Endothelial cell of umbilical vein (primary cell): ENCODE results near the gene FMO2. TPM values are rescaled to one million over a fixed set of nuclear protein-coding genes. Genes with fewer than 3 reads are reported as not detected.

ENCODE experiments used
- BruUV-seq: library from RNA; stranded (reverse); fragments of 400-500 nt; replicated peaks from 2 replicates; lab custom pipeline; 2021; lab: Mats Ljungman, UMichigan
- CTCF ChIA-PET: fragments of 300-600, 350-600 bp; sonication (Branson Sonifier 250); formaldehyde crosslinking; loops from one replicate; lab custom pipeline; 2021; ENCODE audit warnings: antibody characterized with exemption, inconsistent platforms; lab: Charles Lee
- POLR2A ChIA-PET: fragments of 300-600, 350-600 bp; sonication (Branson Sonifier 250); formaldehyde crosslinking; loops from one replicate; lab custom pipeline; 2021; ENCODE audit warnings: antibody characterized with exemption, inconsistent platforms; lab: Charles Lee
- DNase-seq: peaks from one replicate; pipeline ENCODE4 v3.0.0-alpha.2; 2011; ENCODE audit warnings: low read depth, low spot score
- FAIRE-seq: peaks from 2 replicates; lab custom pipeline; 2011; peaks lifted over from hg19 to GRCh38; lab: Jason Lieb, UNC
- H2AFZ ChIP-seq: 2 replicates; pipeline ENCODE4 v1.6.0; 2012; ENCODE audit warnings: low read depth, low read length, control low read depth, inconsistent platforms
- H3K27ac ChIP-seq: 2 replicates; pipeline ENCODE4 v1.5.1; 2011; ENCODE audit warnings: low read depth, mild to moderate bottlenecking, control low read depth, low read length, moderate library complexity; ENCODE audit not compliant: insufficient read depth
- H3K27me3 ChIP-seq, 2 experiments: 2 replicates each; pipeline versions ENCODE4 v1.6.0 to v1.6.1; 2011; ENCODE audit warnings: low read length in 2 of 2, mixed read lengths in 1 of 2; ENCODE audit not compliant: control insufficient read depth in 2 of 2, insufficient read depth in 2 of 2
- H3K36me3 ChIP-seq, 2 experiments: 2 replicates in 1 of 2; 3 replicates in 1 of 2; pipeline ENCODE4 v1.5.1; 2011; ENCODE audit warnings: low read length in 2 of 2, mild to moderate bottlenecking in 1 of 2, moderate library complexity in 1 of 2; ENCODE audit not compliant: control insufficient read depth in 2 of 2, insufficient read depth in 2 of 2; ENCODE audit errors: extremely low read depth in 1 of 2
- H3K4me1 ChIP-seq: 3 replicates; pipeline ENCODE4 v1.5.1; 2011; ENCODE audit warnings: mild to moderate bottlenecking, low read length; ENCODE audit not compliant: control insufficient read depth, insufficient read depth; ENCODE audit errors: extremely low read depth
- H3K4me2 ChIP-seq: 2 replicates; pipeline ENCODE4 v1.6.1; 2011; ENCODE audit warnings: low read length, control low read depth, mixed read lengths; ENCODE audit not compliant: insufficient read depth
- H3K4me3 ChIP-seq, 3 experiments: fragments of 200-600 bp in 1 of 3; sonication (generic), shearing (Covaris generic) in 1 of 3; replicated peaks in 1 of 3; 2 replicates each; pipeline ENCODE4 v1.5.1; 2011 to 2016; ENCODE audit warnings: control low read depth in 3 of 3, low read length in 3 of 3, mild to moderate bottlenecking in 2 of 3, inconsistent platforms in 1 of 3, low read depth in 1 of 3, moderate library complexity in 1 of 3; ENCODE audit not compliant: insufficient read depth in 1 of 3
- H3K79me2 ChIP-seq: 2 replicates; pipeline ENCODE4 v1.6.0; 2012; ENCODE audit warnings: low read length, inconsistent platforms; ENCODE audit not compliant: control insufficient read depth, insufficient read depth
- H3K9ac ChIP-seq: replicated peaks from 2 replicates; pipeline ENCODE3; 2011; ENCODE audit warnings: low read length, control low read depth; ENCODE audit not compliant: insufficient read depth; ENCODE audit errors: extremely low read depth
- H3K9me1 ChIP-seq: replicated peaks from 3 replicates; pipeline ENCODE4 v1.6.0; 2011; ENCODE audit warnings: mild to moderate bottlenecking, low read length; ENCODE audit not compliant: control insufficient read depth, insufficient read depth; ENCODE audit errors: extremely low read depth
- H3K9me3 ChIP-seq: replicated peaks from 2 replicates; pipeline ENCODE4 v1.5.1; 2012; ENCODE audit warnings: low read length, inconsistent platforms; ENCODE audit not compliant: control insufficient read depth, insufficient read depth
- H4K20me1 ChIP-seq: replicated peaks from 2 replicates; pipeline ENCODE3; 2011; ENCODE audit warnings: mild to moderate bottlenecking, low read length; ENCODE audit not compliant: control insufficient read depth, insufficient read depth; ENCODE audit errors: extremely low read depth
- EZH2 ChIP-seq: IDR thresholded peaks from 2 replicates; pipeline ENCODE4 v1.6.1; 2012; ENCODE audit warnings: borderline replicate concordance, low read depth, mild to moderate bottlenecking, moderate library complexity, low read length, inconsistent platforms; ENCODE audit not compliant: severe bottlenecking
- FOS ChIP-seq: IDR thresholded peaks from 2 replicates; pipeline ENCODE4 v1.6.1; 2011; ENCODE audit warnings: mild to moderate bottlenecking, low read length, moderate library complexity, borderline replicate concordance; ENCODE audit not compliant: insufficient read depth
- GATA2 ChIP-seq: IDR thresholded peaks from 2 replicates; pipeline ENCODE4 v1.7.0; 2011; ENCODE audit warnings: low read depth, mild to moderate bottlenecking, moderate library complexity, mixed read lengths, low read length; ENCODE audit not compliant: insufficient read length, insufficient read depth
- JUN ChIP-seq: IDR thresholded peaks from 2 replicates; pipeline ENCODE4 v1.6.1; 2011; ENCODE audit warnings: borderline replicate concordance, low read depth; ENCODE audit not compliant: insufficient read length, insufficient read depth
- MYC ChIP-seq: IDR thresholded peaks from one replicate; pipeline ENCODE4 v1.6.1; 2011; ENCODE audit warnings: mild to moderate bottlenecking, low read depth, low read length
- POLR2A ChIP-seq: IDR thresholded peaks from 2 replicates; pipeline ENCODE4 v1.6.1; 2012; ENCODE audit warnings: low read depth, mild to moderate bottlenecking, control low read depth, low read length
- POLR2AphosphoS5 ChIP-seq: IDR thresholded peaks from 2 replicates; pipeline ENCODE4 v1.6.1; 2012; ENCODE audit warnings: low read depth, mild to moderate bottlenecking, control low read depth, low read length, moderate library complexity; ENCODE audit not compliant: insufficient read depth
- dilution Hi-C: fragments of 300-500 bp; cut with MboI; formaldehyde crosslinking; loops from one replicate; pipeline ENCODE4 v1.15.0; 2019; ENCODE audit warnings: low sequenced_read_pairs; ENCODE audit not compliant: extremely low pct_ligation_motif_present
- intact Hi-C: fragments of 100-400 bp; cut with micrococcal nuclease; formaldehyde crosslinking; loops from one replicate; pipeline ENCODE4 v1.10.0; 2022
- polyA plus RNA-seq, 4 experiments: library from polyadenylated mRNA; depleted of rRNA in 3 of 4; stranded (reverse) in 3 of 4; unstranded in 1 of 4; fragments of >200 nt; gene quantifications; 2 replicates each; pipeline versions ENCODE4 v1.2.1 to v1.2.3, GENCODE V29; 2011 to 2012; ENCODE audit warnings: missing spikeins in 1 of 4
- total RNA-seq: library from RNA; stranded (reverse); gene quantifications from 2 replicates; pipeline ENCODE4 v1.2.3, GENCODE V29; 2021
- TF ChIP-seq, protein P1 (sequence below): IDR thresholded peaks from 2 replicates; pipeline ENCODE4 v1.6.1; 2011; ENCODE audit not compliant: insufficient read depth, insufficient read length
- TF ChIP-seq, protein P2 (sequence below), 2 donors: IDR thresholded peaks; 1 replicate in 1 of 2; 2 replicates in 1 of 2; pipeline ENCODE4 v1.5.1; 2011; ENCODE audit warnings: low read length in 2 of 2, mild to moderate bottlenecking in 2 of 2, moderate library complexity in 2 of 2, control low read depth in 1 of 2, inconsistent platforms in 1 of 2, low read depth in 1 of 2; ENCODE audit not compliant: insufficient read depth in 1 of 2; ENCODE audit errors: extremely low read depth in 1 of 2

Gene FMO2
- total and polyA plus RNA-seq, 2 donors (not counting 3 experiments of a cell fraction or from before 2014, with no cell fraction given), result not detected

DNA sequence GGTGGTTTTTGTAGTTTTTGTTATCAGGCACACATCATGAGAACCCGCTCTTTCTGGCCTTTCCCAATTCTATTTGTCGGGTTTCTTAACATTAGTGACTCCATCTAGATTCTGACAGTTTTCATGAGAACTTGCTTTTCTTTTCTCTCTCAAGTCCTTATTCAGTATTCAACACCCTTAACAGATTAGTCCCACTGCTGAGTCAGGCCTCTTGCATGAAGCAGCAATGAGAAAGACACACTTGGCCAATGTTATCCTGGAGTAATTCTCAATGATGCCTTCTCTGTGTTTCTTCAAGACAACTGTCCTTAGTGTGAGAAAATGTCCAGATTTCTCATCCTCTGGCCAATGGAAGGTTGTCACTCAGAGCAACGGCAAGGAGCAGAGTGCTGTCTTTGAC, 11.3 kb downstream of the FMO2 start:
- CTCF ChIA-PET, result no interaction called here
- H3K79me2 ChIP-seq, result no peaks in the 10 kb centered on the region
- H3K9me3 ChIP-seq, result no peaks in the 10 kb centered on the region
- H4K20me1 ChIP-seq, result no peaks in the 10 kb centered on the region
- TF ChIP-seq, protein P1, sequence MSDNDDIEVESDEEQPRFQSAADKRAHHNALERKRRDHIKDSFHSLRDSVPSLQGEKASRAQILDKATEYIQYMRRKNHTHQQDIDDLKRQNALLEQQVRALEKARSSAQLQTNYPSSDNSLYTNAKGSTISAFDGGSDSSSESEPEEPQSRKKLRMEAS, result no peak
- TF ChIP-seq EZH2 (no peak), JUN (no peak), GATA2 (no peak), POLR2A (no peak), FOS (no peak), POLR2AphosphoS5 (no peak), MYC (no peak)
- TF ChIP-seq, protein P2, sequence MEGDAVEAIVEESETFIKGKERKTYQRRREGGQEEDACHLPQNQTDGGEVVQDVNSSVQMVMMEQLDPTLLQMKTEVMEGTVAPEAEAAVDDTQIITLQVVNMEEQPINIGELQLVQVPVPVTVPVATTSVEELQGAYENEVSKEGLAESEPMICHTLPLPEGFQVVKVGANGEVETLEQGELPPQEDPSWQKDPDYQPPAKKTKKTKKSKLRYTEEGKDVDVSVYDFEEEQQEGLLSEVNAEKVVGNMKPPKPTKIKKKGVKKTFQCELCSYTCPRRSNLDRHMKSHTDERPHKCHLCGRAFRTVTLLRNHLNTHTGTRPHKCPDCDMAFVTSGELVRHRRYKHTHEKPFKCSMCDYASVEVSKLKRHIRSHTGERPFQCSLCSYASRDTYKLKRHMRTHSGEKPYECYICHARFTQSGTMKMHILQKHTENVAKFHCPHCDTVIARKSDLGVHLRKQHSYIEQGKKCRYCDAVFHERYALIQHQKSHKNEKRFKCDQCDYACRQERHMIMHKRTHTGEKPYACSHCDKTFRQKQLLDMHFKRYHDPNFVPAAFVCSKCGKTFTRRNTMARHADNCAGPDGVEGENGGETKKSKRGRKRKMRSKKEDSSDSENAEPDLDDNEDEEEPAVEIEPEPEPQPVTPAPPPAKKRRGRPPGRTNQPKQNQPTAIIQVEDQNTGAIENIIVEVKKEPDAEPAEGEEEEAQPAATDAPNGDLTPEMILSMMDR (IDR thresholded peaks at IDR 0.05; ENCODE audit: extremely low read depth in 1 of 2, insufficient read depth in 1 of 2, low read depth in 1 of 2, low read length in 2 of 2), result no peak
- intact Hi-C loops, result no loop called here
- no peak overlapping the region for H3K4me2 ChIP-seq
- H3K9ac ChIP-seq, result no peak overlapping the region
- no peaks in the 10 kb centered on the region for H3K4me1 ChIP-seq
- H3K9me1 ChIP-seq, result no peaks in the 10 kb centered on the region
- H3K27ac ChIP-seq, result no peak overlapping the region
- H3K36me3 ChIP-seq, result no peaks in the 10 kb centered on the region
- BruUV-seq, result no TSS peak
- DNase-seq (no peak), FAIRE-seq (no peak)
- POLR2A ChIA-PET, result no interaction called here
- no peak overlapping the region for H2AFZ ChIP-seq
- no peaks in the 10 kb centered on the region for H3K27me3 ChIP-seq
- dilution Hi-C loops, result no loop called here
- H3K4me3 ChIP-seq, result no peak overlapping the region
